Smooth muscle cell (in vitro differentiated cells): ENCODE data around the gene DYRK3. TPM values are rescaled to one million over a fixed set of nuclear protein-coding genes. Genes with fewer than 3 reads are reported as not detected.

Experiments
- DNase-seq: peaks from one replicate; lab custom pipeline; 2025; ENCODE audit not compliant: unreplicated experiment; lab: John Stamatoyannopoulos, UW
- H2AFZ ChIP-seq: fragments of 200-600 bp; sonication (generic); 2 replicates; pipeline ENCODE4 v1.6.0; 2016; ENCODE audit warnings: antibody characterized with exemption, low read depth, mild to moderate bottlenecking
- H3F3A ChIP-seq: fragments of 200-600 bp; sonication (generic); 2 replicates; pipeline ENCODE4 v1.6.0; 2017; ENCODE audit warnings: antibody characterized with exemption, low read depth
- H3K27ac ChIP-seq: fragments of 200-600 bp; sonication (generic); 2 replicates; pipeline ENCODE4 v1.5.1; 2016; ENCODE audit warnings: low read depth, mild to moderate bottlenecking
- H3K27me3 ChIP-seq: fragments of 200-600 bp; sonication (generic); 2 replicates; pipeline ENCODE4 v1.6.1; 2016; ENCODE audit warnings: low read depth, mild to moderate bottlenecking
- H3K36me3 ChIP-seq: fragments of 200-600 bp; sonication (generic); 2 replicates; pipeline ENCODE4 v1.5.1; 2016; ENCODE audit warnings: low read depth
- H3K4me1 ChIP-seq: fragments of 200-600 bp; sonication (generic); 2 replicates; pipeline ENCODE4 v1.5.1; 2016; ENCODE audit warnings: low read depth
- H3K4me2 ChIP-seq: fragments of 200-600 bp; sonication (generic); 2 replicates; pipeline ENCODE4 v1.6.0; 2016; ENCODE audit warnings: mild to moderate bottlenecking
- H3K4me3 ChIP-seq: fragments of 200-600 bp; sonication (generic); 2 replicates; pipeline ENCODE4 v1.5.1; 2016; ENCODE audit warnings: mild to moderate bottlenecking
- H3K79me2 ChIP-seq: fragments of 200-600 bp; sonication (generic); 2 replicates; pipeline ENCODE4 v1.6.0; 2016; ENCODE audit warnings: low read depth, mild to moderate bottlenecking
- H3K9ac ChIP-seq: fragments of 200-600 bp; sonication (generic); 2 replicates; pipeline ENCODE4 v1.6.0; 2016; ENCODE audit warnings: low read depth
- H3K9me3 ChIP-seq: fragments of 200-600 bp; sonication (generic); replicated peaks from 2 replicates; pipeline ENCODE4 v1.5.1; 2016; ENCODE audit warnings: low read depth
- H4K20me1 ChIP-seq: fragments of 200-600 bp; sonication (generic); 2 replicates; pipeline ENCODE4 v1.6.0; 2016; ENCODE audit warnings: low read depth
- WGBS: methylation state at CpG from one replicate; pipeline ENCODE4 v1.1.7; 2016; ENCODE audit warnings: low lambda C conversion rate; 5-methylcytosine and 5-hydroxymethylcytosine counted together
- polyA plus RNA-seq: library from polyadenylated mRNA; unstranded; fragments of >200 nt; fragmentation: Nextera tagmentation; extraction: Ambion mirVana; gene quantifications from 2 replicates; pipeline ENCODE4 v1.2.1, GENCODE V29; 2016
- total RNA-seq: library from RNA; depleted of rRNA; stranded (reverse); fragments of >200 nt; gene quantifications from 2 replicates; pipeline ENCODE4 v1.2.3, GENCODE V29; 2014
- TF ChIP-seq, protein P1 (sequence below): fragments of 200-600 bp; sonication (generic); IDR thresholded peaks from 2 replicates; pipeline ENCODE4 v1.5.1; 2017; ENCODE audit warnings: borderline replicate concordance, mild to moderate bottlenecking, antibody characterized with exemption; ENCODE audit not compliant: insufficient read depth, poor library complexity, severe bottlenecking

Gene DYRK3
- total and polyA plus RNA-seq, 2 experiments from 2014 or later, result 11.1 to 13.7 TPM

GRCh38 chr1:206631085-206631509 is 4.2 kb upstream of the DYRK3 start:
- Histone ChIP-seq H3K36me3 (no peaks in the 10 kb centered on the region), H3K27ac (no peak overlapping the region), H3K79me2 (no peaks in the 10 kb centered on the region), H3F3A (no peaks in the 10 kb centered on the region), H3K4me3 (no peak overlapping the region), H3K4me1 (peaks cover 19% of the 10 kb centered on the region), H2AFZ (no peak overlapping the region), H3K27me3 (peaks cover 8% of the 10 kb centered on the region), H4K20me1 (no peaks in the 10 kb centered on the region), H3K9ac (no peak overlapping the region), H3K4me2 (no peak overlapping the region), H3K9me3 (no peaks in the 10 kb centered on the region)
- TF ChIP-seq, protein P1, sequence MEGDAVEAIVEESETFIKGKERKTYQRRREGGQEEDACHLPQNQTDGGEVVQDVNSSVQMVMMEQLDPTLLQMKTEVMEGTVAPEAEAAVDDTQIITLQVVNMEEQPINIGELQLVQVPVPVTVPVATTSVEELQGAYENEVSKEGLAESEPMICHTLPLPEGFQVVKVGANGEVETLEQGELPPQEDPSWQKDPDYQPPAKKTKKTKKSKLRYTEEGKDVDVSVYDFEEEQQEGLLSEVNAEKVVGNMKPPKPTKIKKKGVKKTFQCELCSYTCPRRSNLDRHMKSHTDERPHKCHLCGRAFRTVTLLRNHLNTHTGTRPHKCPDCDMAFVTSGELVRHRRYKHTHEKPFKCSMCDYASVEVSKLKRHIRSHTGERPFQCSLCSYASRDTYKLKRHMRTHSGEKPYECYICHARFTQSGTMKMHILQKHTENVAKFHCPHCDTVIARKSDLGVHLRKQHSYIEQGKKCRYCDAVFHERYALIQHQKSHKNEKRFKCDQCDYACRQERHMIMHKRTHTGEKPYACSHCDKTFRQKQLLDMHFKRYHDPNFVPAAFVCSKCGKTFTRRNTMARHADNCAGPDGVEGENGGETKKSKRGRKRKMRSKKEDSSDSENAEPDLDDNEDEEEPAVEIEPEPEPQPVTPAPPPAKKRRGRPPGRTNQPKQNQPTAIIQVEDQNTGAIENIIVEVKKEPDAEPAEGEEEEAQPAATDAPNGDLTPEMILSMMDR, result peak; percentile 35
- DNase-seq, result no peak
- WGBS, result 21% methylated on average over 4 of the region's 4 CpGs

DNA sequence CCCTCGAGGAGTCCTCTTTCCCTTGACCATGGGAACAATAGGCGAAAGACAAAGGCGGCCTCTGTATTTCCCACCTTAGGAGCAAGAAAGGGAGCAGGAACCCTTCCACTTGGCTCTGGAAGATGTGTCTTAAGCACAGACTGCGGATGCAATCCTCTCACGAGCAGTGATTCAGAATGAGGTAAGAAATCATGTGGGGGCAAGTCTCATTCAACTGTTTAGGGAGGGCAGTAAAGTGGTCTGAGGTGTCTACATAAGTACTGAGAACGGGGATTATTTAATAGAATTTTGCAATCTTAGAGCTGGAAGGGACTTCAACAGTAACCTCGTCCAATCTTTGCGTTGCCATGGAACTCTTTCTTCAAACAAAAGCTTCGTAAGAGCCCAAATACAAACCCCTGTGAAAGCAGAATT is 1.6 kb upstream of the DYRK3 start:
- Histone ChIP-seq H4K20me1 (peaks cover 8% of the 10 kb centered on the region), H2AFZ (peak overlapping the region; percentile 6), H3K9ac (peak overlapping the region; percentile 93), H3K4me2 (peak overlapping the region; percentile 91), H3K36me3 (no peaks in the 10 kb centered on the region), H3K27ac (peak overlapping the region; percentile 87), H3K9me3 (no peaks in the 10 kb centered on the region), H3K27me3 (peaks cover 5% of the 10 kb centered on the region), H3K4me1 (peaks cover 30% of the 10 kb centered on the region), H3K4me3 (no peak overlapping the region), H3F3A (no peaks in the 10 kb centered on the region), H3K79me2 (no peaks in the 10 kb centered on the region)
- 56% methylated on average over 9 of the region's 9 CpGs for WGBS
- TF ChIP-seq, protein P1, result no peak
- DNase-seq, result no peak

- Histone ChIP-seq H3K27ac (peak overlapping the region; percentile 87), H3K4me3 (peak overlapping the region; percentile 87), H3K36me3 (no peaks in the 10 kb centered on the region), H3K79me2 (no peaks in the 10 kb centered on the region), H4K20me1 (peaks cover 8% of the 10 kb centered on the region), H3K9ac (peak overlapping the region; percentile 93), H3K4me2 (peak overlapping the region; percentile 91), H2AFZ (peak overlapping the region; percentile 77), H3F3A (no peaks in the 10 kb centered on the region), H3K9me3 (no peaks in the 10 kb centered on the region), H3K4me1 (peaks cover 30% of the 10 kb centered on the region), H3K27me3 (no peaks in the 10 kb centered on the region)
- peak; percentile 79 for DNase-seq
- WGBS, result 19% methylated on average over 26 of the region's 26 CpGs
- TF ChIP-seq, protein P1, result peak; percentile 80
These were observed 814 bp upstream of the DYRK3 start for GRCh38 chr1:206634365-206635079.

GRCh38 chr1:206635978-206636345 is 626 bp downstream of the DYRK3 start:
- H2AFZ ChIP-seq, result peak overlapping the region; percentile 87
- peak overlapping the region; percentile 93 for H3K9ac ChIP-seq
- DNase-seq, result no peak
- peaks cover 30% of the 10 kb centered on the region for H3K4me1 ChIP-seq
- 4% methylated on average over 14 of the region's 14 CpGs for WGBS
- peak overlapping the region; percentile 91 for H3K4me2 ChIP-seq
- H3K4me3 ChIP-seq, result peak overlapping the region; percentile 87
- H3K79me2 ChIP-seq, result no peaks in the 10 kb centered on the region
- no peaks in the 10 kb centered on the region for H3K36me3 ChIP-seq
- H3F3A ChIP-seq, result no peaks in the 10 kb centered on the region
- peaks cover 8% of the 10 kb centered on the region for H4K20me1 ChIP-seq
- peak overlapping the region; percentile 69 for H3K27ac ChIP-seq
- no peaks in the 10 kb centered on the region for H3K9me3 ChIP-seq
- H3K27me3 ChIP-seq, result no peaks in the 10 kb centered on the region
- TF ChIP-seq, protein P1, result no peak
